ENCODE results near the gene ASB2. TPM values are rescaled to one million over a fixed set of nuclear protein-coding genes. Genes with fewer than 3 reads are reported as not detected.
A peak's percentile ranks its signal among the peaks of the same experiment; 100 is the strongest.

The ASB2 gene
- total and polyA plus RNA-seq, 2 of the 13 experiments (the other 11 are each of a cell fraction or from before 2014, with no cell fraction given) = 0.82 to 4.1 TPM

- TF ChIP-seq GMEB1 (CRISPR knock-in tag; IDR thresholded peaks at IDR 0.05; ENCODE audit: borderline replicate concordance) (no peak), CSRNP1 (CRISPR knock-in tag; IDR thresholded peaks at IDR 0.05) (no peak; the same call in 1 of the 2 replicates), SRSF9 (IDR thresholded peaks at IDR 0.05; ENCODE audit: borderline replicate concordance, insufficient read depth, low read depth, low read length, poor library complexity, severe bottlenecking) (no peak), ZNF567 (CRISPR knock-in tag; IDR thresholded peaks at IDR 0.05; ENCODE audit: borderline replicate concordance) (no peak), MLXIP (CRISPR knock-in tag; IDR thresholded peaks at IDR 0.05; ENCODE audit: borderline replicate concordance) (no peak), ZNF639 (CRISPR knock-in tag; conservative IDR thresholded peaks at IDR 0.05) (no peak), CEBPB (IDR thresholded peaks at IDR 0.05; ENCODE audit: borderline replicate concordance, low read depth, low read length) (no peak), RBFOX2 (IDR thresholded peaks at IDR 0.05; ENCODE audit: low read depth, low read length) (0 out of 2 replicates have a peak, but pooled peaks have one; percentile 34), ZNF503 (CRISPR knock-in tag; IDR thresholded peaks at IDR 0.05) (peak; percentile 65; the same call in 1 of the 2 replicates), ZNF615 (CRISPR knock-in tag; IDR thresholded peaks at IDR 0.05; ENCODE audit: borderline replicate concordance) (0 out of 2 replicates have a peak, but pooled peaks have one; percentile 78), ZNF18 (CRISPR knock-in tag; IDR thresholded peaks at IDR 0.05; ENCODE audit: insufficient replicate concordance) (no peak), ATF4 (CRISPR knock-in tag; IDR thresholded peaks at IDR 0.05) (peak in 1 of 2 experiments; percentile 51; a peak in 1 of 4 replicates), RORA (CRISPR knock-in tag; IDR thresholded peaks at IDR 0.05) (no peak), HNRNPK (IDR thresholded peaks at IDR 0.05; ENCODE audit: low read depth, low read length, poor library complexity, severe bottlenecking) (no peak)
Measured at GRCh38 chr14:93902619-93903307, 73.6 kb downstream of the ASB2 start (continued).
